ENCODE results near the gene MN1. TPM values are rescaled to one million over a fixed set of nuclear protein-coding genes. Genes with fewer than 3 reads are reported as not detected.

The MN1 gene
- total and polyA plus RNA-seq, 2 of the 8 experiments (the other 6 are each of a cell fraction or from before 2014, with no cell fraction given), result 3.1 to 4.9 TPM

GRCh38 chr22:27810609-27811151, 9.1 kb upstream of the MN1 start (continued):
- TF ChIP-seq POLR2A (IDR thresholded peaks at IDR 0.05; ENCODE audit: control extremely low read depth in 1 of 2, low read depth in 2 of 2, low read length in 2 of 2), result no peak
- TF ChIP-seq YY1 (IDR thresholded peaks at IDR 0.05; ENCODE audit: low read depth, low read length), result no peak
